Liver (tissue), 9 donors: Measurements from ENCODE around the gene NUDT16L1. TPM values are rescaled to one million over a fixed set of nuclear protein-coding genes. Genes with fewer than 3 reads are reported as not detected.

Experiments used
- DNase-seq: peaks from one replicate; pipeline ENCODE4 v3.0.0-alpha.2; 2017; ENCODE audit warnings: low spot score
- H3K27ac ChIP-seq, 2 donors: one replicate each; pipeline ENCODE4 v1.7.0; 2013; ENCODE audit warnings: inconsistent platforms in 2 of 2, low read length in 2 of 2, control low read depth in 1 of 2, low read depth in 1 of 2, mild to moderate bottlenecking in 1 of 2
- H3K27me3 ChIP-seq, 4 donors: one replicate each; pipeline versions ENCODE4 v1.6.1 to v1.7.0; 2013; ENCODE audit warnings: low read length in 3 of 4, inconsistent platforms in 1 of 4, mild to moderate bottlenecking in 1 of 4, moderate library complexity in 1 of 4; ENCODE audit not compliant: control insufficient read depth in 4 of 4, insufficient read depth in 4 of 4
- H3K36me3 ChIP-seq, 4 donors: one replicate each; pipeline versions ENCODE4 v1.6.1 to v1.7.0; 2013; ENCODE audit warnings: low read length in 3 of 4, mild to moderate bottlenecking in 3 of 4, low read depth in 1 of 4, moderate library complexity in 1 of 4; ENCODE audit not compliant: control insufficient read depth in 4 of 4, insufficient read depth in 3 of 4
- H3K4me1 ChIP-seq, 4 donors: one replicate each; pipeline versions ENCODE4 v1.6.1 to v1.7.0; 2013; ENCODE audit warnings: low read length in 3 of 4, mild to moderate bottlenecking in 3 of 4, moderate library complexity in 1 of 4; ENCODE audit not compliant: control insufficient read depth in 4 of 4, insufficient read depth in 4 of 4
- H3K4me3 ChIP-seq, 3 donors: one replicate each; pipeline versions ENCODE4 v1.6.1 to v1.7.0; 2013; ENCODE audit warnings: low read length in 3 of 3, control low read depth in 1 of 3, low read depth in 1 of 3, mild to moderate bottlenecking in 1 of 3
- H3K9ac ChIP-seq, 2 donors: one replicate each; pipeline ENCODE4 v1.7.0; 2013; ENCODE audit warnings: low read length in 2 of 2, mild to moderate bottlenecking in 2 of 2, moderate library complexity in 2 of 2, control low read depth in 1 of 2, low read depth in 1 of 2
- H3K9me3 ChIP-seq, 4 donors: one replicate each; pipeline versions ENCODE4 v1.6.1 to v1.7.0; 2013; ENCODE audit warnings: low read length in 3 of 4; ENCODE audit not compliant: control insufficient read depth in 4 of 4
- ATF3 ChIP-seq: IDR thresholded peaks from 2 replicates; pipeline ENCODE4 v1.6.1; 2016; ENCODE audit warnings: antibody characterized with exemption
- EGR1 ChIP-seq, 2 donors: IDR thresholded peaks; 2 replicates each; pipeline ENCODE4 v1.6.1; 2016 to 2018; ENCODE audit warnings: antibody characterized with exemption in 2 of 2, low read depth in 2 of 2
- FOXA1 ChIP-seq: IDR thresholded peaks from 2 replicates; pipeline ENCODE4 v1.6.1; 2016; ENCODE audit warnings: antibody characterized with exemption
- FOXA2 ChIP-seq: IDR thresholded peaks from 2 replicates; pipeline ENCODE4 v1.6.1; 2016; ENCODE audit warnings: antibody characterized with exemption
- GABPA ChIP-seq, 2 donors: IDR thresholded peaks in 1 of 2; conservative IDR thresholded peaks in 1 of 2; 2 replicates each; pipeline ENCODE4 v1.6.1; 2016; ENCODE audit warnings: antibody characterized with exemption in 2 of 2, mild to moderate bottlenecking in 1 of 2, moderate library complexity in 1 of 2
- HNF4A ChIP-seq, 2 donors: conservative IDR thresholded peaks; 2 replicates each; pipeline ENCODE4 v1.6.1; 2016; ENCODE audit warnings: antibody characterized with exemption in 2 of 2, mild to moderate bottlenecking in 2 of 2
- HNF4G ChIP-seq: IDR thresholded peaks from 2 replicates; pipeline ENCODE4 v1.6.1; 2016; ENCODE audit warnings: antibody characterized with exemption
- JUND ChIP-seq, 2 donors: IDR thresholded peaks; 2 replicates each; pipeline ENCODE4 v1.6.1; 2016; ENCODE audit warnings: antibody characterized with exemption in 2 of 2
- MAX ChIP-seq: IDR thresholded peaks from 2 replicates; pipeline ENCODE4 v1.6.1; 2016; ENCODE audit warnings: antibody characterized with exemption
- NR2F2 ChIP-seq: IDR thresholded peaks from 2 replicates; pipeline ENCODE4 v1.6.1; 2016; ENCODE audit warnings: antibody characterized with exemption
- RAD21 ChIP-seq, 2 donors: IDR thresholded peaks; 2 replicates each; pipeline ENCODE4 v1.6.1; 2016; ENCODE audit warnings: antibody characterized with exemption in 2 of 2, mild to moderate bottlenecking in 2 of 2
- RXRA ChIP-seq, 2 donors: IDR thresholded peaks; 2 replicates each; pipeline ENCODE4 v1.6.1; 2017 to 2018; ENCODE audit warnings: antibody characterized with exemption in 2 of 2, mild to moderate bottlenecking in 1 of 2
- SP1 ChIP-seq: IDR thresholded peaks from 2 replicates; pipeline ENCODE4 v1.6.1; 2018; ENCODE audit warnings: antibody characterized with exemption, mild to moderate bottlenecking
- TAF1 ChIP-seq: conservative IDR thresholded peaks from 2 replicates; pipeline ENCODE4 v1.6.1; 2016; ENCODE audit warnings: antibody characterized with exemption, mild to moderate bottlenecking
- YY1 ChIP-seq: IDR thresholded peaks from 2 replicates; pipeline ENCODE4 v1.6.1; 2016; ENCODE audit warnings: antibody characterized with exemption, mild to moderate bottlenecking
- ZBTB33 ChIP-seq: IDR thresholded peaks from 2 replicates; pipeline ENCODE4 v1.6.1; 2016; ENCODE audit warnings: antibody characterized with exemption
- WGBS: extraction: QIAGEN DNeasy Blood & Tissue Kit; methylation state at CpG from one replicate; pipeline ENCODE4 v1.1.7; 2013; 5-methylcytosine and 5-hydroxymethylcytosine counted together
- polyA plus RNA-seq, 2 donors: library from polyadenylated mRNA; stranded (reverse) in 1 of 2; unstranded in 1 of 2; fragments of 200-250 nt in 1 of 2; fragments of >200 nt in 1 of 2; fragmentation: Nextera tagmentation in 1 of 2; extraction: Ambion mirVana in 1 of 2; gene quantifications; one replicate each; pipeline versions ENCODE4 v1.2.1 to v1.2.3, GENCODE V29; 2013 to 2015
- total RNA-seq, 2 donors: library from RNA; depleted of rRNA; stranded (reverse); fragments of >200 nt; gene quantifications; one replicate each; pipeline ENCODE4 v1.2.3, GENCODE V29; 2014
- TF ChIP-seq, protein P1 (sequence below): IDR thresholded peaks from 2 replicates; pipeline ENCODE4 v1.6.1; 2016; ENCODE audit warnings: antibody characterized with exemption, mild to moderate bottlenecking
- donor health status: healthy.
- donor health status: healthy.
- donor health status: healthy.
- donor health status: healthy.
- donor health status: healthy.

The NUDT16L1 gene
- total and polyA plus RNA-seq, 4 donors: 22.4 to 43.4 (median 36.3) TPM

DNA sequence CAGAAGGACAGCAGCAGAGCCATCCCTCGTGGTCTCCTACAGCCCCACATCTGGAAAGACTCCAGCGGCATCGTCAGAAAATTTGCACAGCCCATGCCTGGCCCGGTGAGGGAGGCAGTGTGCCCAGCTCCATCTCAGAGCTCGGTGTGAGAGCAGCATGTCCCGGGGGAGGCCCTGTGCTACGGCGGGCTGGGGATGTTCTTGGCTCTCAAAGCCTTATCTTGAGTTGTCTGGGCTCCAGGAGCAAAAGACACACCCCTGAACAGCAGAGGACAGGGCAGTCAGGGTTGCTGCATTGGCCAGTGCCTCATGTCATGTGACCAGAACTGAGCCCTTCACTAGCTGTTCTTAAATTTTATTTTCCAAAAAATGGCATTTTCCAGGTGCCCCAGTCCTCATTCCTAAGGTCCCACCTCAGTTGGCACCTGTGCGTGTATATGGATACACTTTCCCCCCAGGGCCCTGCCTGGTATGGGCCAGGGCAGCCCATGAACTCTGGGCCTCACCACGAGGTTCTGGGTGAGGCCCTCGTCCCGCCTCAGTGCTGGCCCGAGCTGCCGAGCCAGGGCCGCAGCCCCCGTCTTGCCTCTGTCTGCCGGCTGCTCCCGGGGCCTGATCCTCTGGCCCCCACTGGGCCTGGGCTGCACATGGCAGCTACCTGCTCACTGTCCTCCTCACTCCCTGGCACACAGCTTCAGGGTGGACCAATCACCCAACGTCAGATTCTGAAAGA lies 3.0 kb downstream of the NUDT16L1 start:
- no peaks in the 10 kb centered on the region for H3K9me3 ChIP-seq
- peaks cover 6 to 36% (median 25%) of the 10 kb centered on the region in 4 donors for H3K4me1 ChIP-seq
- H3K27ac ChIP-seq: no peak overlapping the region
- no peaks in the 10 kb centered on the region for H3K27me3 ChIP-seq
- whole genome bisulfite sequencing: 80% methylated on average over 19 of the region's 19 CpGs
- H3K9ac ChIP-seq: no peak overlapping the region
- peaks cover 7 to 46% (median 17%) of the 10 kb centered on the region in 4 donors for H3K36me3 ChIP-seq
- no peak overlapping the region for H3K4me3 ChIP-seq
- no peak for TF ChIP-seq FOXA1
- TF ChIP-seq ATF3: no peak
- TF ChIP-seq HNF4G: no peak
- TF ChIP-seq YY1: no peak
- no peak for TF ChIP-seq EGR1 (IDR thresholded peaks at IDR 0.05; ENCODE audit: low read depth in 2 of 2)
- no peak for TF ChIP-seq RAD21 (IDR thresholded peaks at IDR 0.05)
- no peak for TF ChIP-seq SP1
- TF ChIP-seq GABPA (IDR thresholded peaks at IDR 0.05 in 1 of 2, conservative IDR thresholded peaks at IDR 0.05 in 1 of 2): no peak
- DNase-seq: no peak

DNA sequence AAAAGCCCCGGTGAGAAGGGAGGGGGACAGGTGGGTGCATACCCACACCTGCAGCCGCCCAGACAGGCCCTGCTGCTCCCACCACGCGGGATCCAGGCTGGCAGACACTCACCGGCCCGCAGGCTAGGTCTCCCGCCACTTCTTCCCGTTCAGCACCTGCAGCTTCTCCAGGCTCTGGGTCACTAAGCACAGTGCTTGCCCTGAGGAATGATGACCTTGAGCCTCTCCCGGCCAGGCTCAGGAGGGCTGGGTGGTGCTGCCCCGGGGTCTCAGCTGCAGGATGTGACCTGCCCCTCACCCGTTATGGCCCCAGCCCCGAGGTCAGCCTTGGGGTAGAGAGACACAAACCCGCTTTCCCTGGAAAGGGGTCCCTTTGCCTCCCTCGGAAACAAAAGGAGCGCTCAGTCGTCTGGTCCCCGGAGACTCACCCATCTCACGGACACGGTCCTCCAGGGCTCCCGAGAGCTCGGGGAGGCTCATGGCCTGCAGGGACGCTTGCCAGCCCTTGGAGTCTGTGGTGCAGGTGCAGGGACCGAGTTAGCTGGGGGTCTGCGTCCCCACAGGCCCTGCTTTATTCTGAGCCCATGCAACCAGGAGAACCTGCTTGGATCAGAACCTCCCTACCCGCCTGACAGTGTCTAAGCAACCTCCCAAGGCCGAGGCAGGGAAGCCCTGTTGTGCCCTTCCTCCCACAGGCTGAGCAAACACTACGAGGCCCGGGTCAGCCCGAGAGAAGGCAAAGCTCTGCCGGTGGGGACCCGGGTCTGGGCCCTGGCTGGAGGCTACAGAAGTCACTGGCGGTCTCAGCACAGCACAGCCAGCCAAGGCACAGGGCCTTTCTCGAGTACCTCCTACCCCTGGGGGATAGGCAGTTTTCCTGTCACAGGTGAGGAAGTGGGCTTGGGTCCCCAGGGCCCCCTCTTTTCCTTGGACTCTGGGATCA lies 3.8 kb downstream of the NUDT16L1 start:
- DNase-seq: no peak
- WGBS: 78% methylated on average over 33 of the region's 33 CpGs
- no peaks in the 10 kb centered on the region for H3K9me3 ChIP-seq
- TF ChIP-seq SP1: no peak
- no peak for TF ChIP-seq JUND (IDR thresholded peaks at IDR 0.05)
- TF ChIP-seq NR2F2: no peak
- no peak for TF ChIP-seq HNF4G
- TF ChIP-seq FOXA2: no peak
- TF ChIP-seq YY1: no peak
- TF ChIP-seq GABPA (IDR thresholded peaks at IDR 0.05 in 1 of 2, conservative IDR thresholded peaks at IDR 0.05 in 1 of 2): no peak
- TF ChIP-seq ATF3: no peak
- no peak for TF ChIP-seq HNF4A (conservative IDR thresholded peaks at IDR 0.05)
- TF ChIP-seq, protein P1, sequence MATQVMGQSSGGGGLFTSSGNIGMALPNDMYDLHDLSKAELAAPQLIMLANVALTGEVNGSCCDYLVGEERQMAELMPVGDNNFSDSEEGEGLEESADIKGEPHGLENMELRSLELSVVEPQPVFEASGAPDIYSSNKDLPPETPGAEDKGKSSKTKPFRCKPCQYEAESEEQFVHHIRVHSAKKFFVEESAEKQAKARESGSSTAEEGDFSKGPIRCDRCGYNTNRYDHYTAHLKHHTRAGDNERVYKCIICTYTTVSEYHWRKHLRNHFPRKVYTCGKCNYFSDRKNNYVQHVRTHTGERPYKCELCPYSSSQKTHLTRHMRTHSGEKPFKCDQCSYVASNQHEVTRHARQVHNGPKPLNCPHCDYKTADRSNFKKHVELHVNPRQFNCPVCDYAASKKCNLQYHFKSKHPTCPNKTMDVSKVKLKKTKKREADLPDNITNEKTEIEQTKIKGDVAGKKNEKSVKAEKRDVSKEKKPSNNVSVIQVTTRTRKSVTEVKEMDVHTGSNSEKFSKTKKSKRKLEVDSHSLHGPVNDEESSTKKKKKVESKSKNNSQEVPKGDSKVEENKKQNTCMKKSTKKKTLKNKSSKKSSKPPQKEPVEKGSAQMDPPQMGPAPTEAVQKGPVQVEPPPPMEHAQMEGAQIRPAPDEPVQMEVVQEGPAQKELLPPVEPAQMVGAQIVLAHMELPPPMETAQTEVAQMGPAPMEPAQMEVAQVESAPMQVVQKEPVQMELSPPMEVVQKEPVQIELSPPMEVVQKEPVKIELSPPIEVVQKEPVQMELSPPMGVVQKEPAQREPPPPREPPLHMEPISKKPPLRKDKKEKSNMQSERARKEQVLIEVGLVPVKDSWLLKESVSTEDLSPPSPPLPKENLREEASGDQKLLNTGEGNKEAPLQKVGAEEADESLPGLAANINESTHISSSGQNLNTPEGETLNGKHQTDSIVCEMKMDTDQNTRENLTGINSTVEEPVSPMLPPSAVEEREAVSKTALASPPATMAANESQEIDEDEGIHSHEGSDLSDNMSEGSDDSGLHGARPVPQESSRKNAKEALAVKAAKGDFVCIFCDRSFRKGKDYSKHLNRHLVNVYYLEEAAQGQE: no peak
- no peak for TF ChIP-seq FOXA1
- TF ChIP-seq ZBTB33: no peak
- no peak for TF ChIP-seq RAD21 (IDR thresholded peaks at IDR 0.05)
- no peak for TF ChIP-seq MAX
- no peak for TF ChIP-seq TAF1
- no peak for TF ChIP-seq RXRA (IDR thresholded peaks at IDR 0.05)
- H3K4me3 ChIP-seq: no peak overlapping the region
- H3K36me3 ChIP-seq: peaks cover 8 to 46% (median 17%) of the 10 kb centered on the region in 4 donors
- no peaks in the 10 kb centered on the region for H3K27me3 ChIP-seq
- no peak overlapping the region for H3K27ac ChIP-seq
- peaks cover 6 to 36% (median 24%) of the 10 kb centered on the region in 4 donors for H3K4me1 ChIP-seq
- H3K9ac ChIP-seq: no peak overlapping the region
